Skin of body (tissue), 2 donors: ENCODE measurements around the gene GRIN1. TPM values are rescaled to one million over a fixed set of nuclear protein-coding genes. Genes with fewer than 3 reads are reported as not detected.
A peak's percentile ranks its signal among the peaks of the same experiment; 100 is the strongest.
"Not testable (repeated sequence)": the region's sequence is repeated elsewhere in the genome, so short reads cannot be mapped to it uniquely, and the experiment has no call there.

Source experiments
- DNase-seq: peaks from one replicate; lab custom pipeline; 2025; lab: John Stamatoyannopoulos, UW
- total RNA-seq: library from RNA; depleted of rRNA; stranded (reverse); fragments of >200 nt; gene quantifications from one replicate; pipeline ENCODE4 v1.2.3, GENCODE V29; 2014

The GRIN1 gene
- total RNA-seq, 1 donor from 2014 or later: 0.89 TPM

DNA sequence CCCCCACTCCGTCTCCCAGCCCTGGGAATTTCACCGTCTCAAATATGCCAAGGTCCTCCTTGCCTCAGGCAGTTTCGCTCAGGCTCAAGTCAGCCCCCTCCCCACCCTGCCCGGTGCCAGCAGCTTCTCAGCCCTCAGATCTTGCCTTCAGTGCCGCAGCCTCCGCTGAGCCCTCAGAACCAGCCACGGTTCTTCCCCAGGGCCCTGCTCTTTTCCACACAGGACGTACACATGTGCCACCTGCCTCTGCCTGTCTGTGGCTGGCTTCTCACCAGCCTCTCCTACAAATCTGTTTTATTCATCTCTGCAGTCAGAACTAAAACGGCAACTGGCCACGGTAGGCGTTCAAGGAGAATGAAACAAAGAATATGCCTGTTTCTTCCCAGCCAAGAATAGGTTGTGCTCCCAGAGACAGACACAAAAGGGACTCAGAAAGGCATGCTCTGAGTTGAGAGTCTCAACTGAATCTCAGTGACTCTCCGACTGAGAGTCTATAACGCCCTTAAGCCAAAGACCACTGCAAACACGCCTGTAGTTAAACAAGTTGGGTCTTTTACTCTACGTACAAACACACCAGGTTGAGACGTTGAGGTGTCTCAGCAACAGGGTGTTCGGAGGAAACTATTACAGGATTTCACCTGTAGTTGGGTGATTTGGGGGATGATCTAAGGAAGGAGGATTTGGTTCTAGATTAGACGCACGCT is 10.6 kb upstream of the GRIN1 start:
- no peak for DNase-seq

DNA sequence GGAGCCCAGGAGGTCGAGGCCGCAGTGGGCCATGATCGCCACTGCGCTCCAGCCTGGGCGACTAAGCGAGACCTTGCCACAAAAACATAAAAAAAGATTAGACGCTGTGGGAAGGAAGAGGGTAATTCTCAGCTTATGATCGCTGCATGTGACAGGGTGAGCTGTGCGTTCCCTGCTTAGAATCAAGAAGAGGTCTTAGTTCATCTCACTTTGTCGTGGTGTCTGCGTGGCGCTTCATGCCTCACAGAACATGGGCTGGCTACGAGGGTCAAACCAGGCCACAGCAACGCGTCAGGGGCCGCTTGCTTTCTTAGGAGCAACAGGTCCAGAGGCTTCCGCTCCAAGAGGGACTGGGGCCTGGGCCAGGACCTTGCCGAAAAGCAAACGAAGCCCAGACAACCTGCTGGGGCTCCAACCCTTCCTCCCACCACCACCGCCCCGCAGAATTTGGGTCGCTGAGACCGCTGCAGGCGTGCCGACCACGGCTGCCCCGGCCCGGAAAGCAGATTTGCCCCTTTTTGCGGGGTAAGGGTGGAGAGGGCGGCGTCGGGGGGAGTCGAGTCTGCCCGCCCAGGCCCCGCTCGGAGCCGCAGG is 10.0 kb upstream of the GRIN1 start:
- no peak for DNase-seq

DNA sequence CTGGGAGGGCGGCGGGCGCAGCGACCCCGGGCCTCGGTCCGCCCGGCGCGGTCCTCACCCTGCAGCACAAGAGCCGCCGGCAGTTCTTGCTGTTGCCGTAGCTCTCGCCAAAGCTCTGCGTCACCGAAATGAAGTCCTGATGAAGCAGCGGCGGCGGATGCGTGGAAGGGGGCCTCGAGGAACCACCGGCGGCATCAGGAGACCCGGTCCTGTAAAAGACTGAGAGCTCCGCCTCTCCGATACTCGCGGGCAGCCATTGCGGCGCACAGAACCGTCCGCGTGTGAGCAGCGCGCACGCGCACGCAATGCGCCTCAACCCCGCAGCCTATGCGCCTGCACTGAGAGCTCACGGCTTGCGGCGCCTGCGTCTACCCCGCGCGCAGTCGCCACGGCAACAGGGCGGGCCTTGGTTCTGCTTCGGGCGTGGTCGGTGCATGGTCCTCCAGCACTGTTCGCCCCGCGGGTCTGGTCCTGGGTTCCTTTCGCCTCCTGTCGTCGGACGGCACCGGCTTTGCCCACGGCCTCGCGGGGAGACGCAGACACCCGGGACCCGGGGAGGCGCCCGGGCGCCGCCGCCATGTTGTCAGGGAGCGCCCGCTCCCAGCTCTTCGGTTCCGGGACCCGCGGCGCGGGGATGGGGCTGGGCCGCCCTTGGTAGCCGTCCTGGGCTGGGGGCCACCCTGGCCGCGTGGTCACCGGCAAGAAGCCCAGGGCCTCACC is 9.3 kb upstream of the GRIN1 start:
- DNase-seq: peak; percentile 81

DNA sequence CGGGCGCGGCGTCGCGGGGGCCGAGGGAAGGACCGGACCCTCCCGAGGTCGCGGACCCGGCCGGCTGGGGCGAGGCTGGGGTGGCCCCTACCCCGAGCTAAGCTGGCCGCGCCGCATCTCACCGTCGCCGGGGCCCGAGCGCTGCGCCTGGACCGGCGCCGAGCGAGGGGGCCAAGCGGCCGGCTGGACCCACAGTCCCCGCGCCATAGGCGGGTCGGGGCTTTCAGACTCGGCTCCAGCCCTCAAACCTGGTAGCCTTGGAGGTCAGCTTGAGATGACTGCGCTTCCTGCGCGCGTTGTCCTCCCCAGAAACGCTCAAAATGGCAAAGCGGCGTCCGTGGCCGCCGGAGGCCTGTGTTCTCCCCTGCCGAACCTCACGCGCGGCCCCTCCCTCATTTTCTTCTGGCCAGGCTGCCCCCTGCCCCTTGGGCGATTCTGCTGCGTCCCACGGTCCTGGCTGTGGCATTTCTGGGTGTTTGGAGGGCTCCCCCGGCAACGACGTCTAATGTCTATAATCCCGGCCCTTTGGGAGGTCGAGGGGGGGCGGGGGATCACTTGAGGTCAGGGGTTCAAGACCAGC is 8.7 kb upstream of the GRIN1 start:
- DNase-seq: no peak

DNA sequence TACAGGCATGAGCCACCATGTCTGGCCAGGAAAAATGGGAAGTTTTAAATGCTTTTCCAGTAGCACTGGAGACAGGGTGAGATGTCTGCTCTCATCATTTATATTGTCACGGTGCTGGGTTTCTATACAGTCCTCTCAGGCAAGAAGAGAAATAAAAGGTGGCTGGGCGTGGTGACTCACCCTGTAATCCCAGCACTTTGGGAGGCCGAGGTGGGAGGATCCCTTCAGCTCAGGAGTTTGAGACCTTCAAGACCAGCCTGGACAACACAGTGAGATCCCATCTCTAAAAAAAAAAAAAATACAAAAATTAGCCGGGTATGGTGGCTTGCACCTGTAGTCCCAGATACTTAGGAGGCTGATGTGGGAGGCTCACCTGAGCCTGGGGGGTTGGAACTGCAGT is 4.8 kb upstream of the GRIN1 start:
- no peak for DNase-seq

DNA sequence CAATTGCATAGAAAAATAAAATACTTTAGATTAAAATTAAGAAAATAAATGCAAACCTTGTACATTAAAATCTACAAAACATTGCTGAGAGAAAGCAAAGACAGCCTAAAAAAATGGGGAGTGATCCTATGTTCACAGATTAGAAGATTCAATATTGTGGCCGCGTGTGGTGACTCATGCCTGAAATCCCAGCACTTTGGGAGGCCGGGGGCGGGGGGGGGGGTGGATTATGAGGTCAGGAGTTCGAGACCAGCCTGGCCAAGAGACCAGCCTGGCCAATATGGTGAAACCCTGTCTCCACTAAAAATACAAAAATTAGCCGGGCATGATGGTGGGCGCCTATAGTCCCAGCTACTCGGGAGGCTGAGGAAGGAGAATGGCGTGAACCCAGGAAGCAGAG is 3.8 kb upstream of the GRIN1 start:
- not testable (repeated sequence) for DNase-seq

DNA sequence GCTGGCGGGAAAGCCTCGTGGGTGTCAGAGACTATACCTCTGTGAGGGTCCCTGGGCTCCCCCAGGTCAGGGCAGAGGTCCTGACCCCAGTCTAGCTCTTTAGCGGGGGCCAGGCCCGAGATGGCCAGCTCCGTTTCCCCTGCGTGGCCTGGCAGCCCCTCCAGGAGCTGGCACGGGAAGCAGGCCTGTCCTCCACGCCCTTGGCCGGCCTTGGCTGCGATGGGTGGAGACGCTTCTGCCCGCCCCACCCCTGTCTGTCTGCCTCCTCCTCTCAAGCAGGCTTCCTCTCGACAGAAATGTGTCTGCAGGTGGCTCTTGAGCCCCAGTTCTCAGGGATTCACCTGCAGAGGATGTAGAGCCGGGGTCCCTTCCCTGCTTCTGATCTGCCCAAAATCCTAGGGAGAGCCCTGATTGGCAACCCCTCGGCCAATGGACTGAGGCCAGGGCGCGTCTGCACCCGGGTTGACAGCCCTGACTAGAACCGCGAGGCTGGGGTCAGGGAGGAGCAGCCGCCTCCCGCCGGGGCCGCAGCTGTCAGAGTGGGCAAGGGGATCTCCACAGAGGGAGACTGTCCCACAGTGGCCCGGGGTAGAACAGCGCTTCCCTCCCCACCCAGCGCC is 2.6 kb upstream of the GRIN1 start:
- no peak for DNase-seq

DNA sequence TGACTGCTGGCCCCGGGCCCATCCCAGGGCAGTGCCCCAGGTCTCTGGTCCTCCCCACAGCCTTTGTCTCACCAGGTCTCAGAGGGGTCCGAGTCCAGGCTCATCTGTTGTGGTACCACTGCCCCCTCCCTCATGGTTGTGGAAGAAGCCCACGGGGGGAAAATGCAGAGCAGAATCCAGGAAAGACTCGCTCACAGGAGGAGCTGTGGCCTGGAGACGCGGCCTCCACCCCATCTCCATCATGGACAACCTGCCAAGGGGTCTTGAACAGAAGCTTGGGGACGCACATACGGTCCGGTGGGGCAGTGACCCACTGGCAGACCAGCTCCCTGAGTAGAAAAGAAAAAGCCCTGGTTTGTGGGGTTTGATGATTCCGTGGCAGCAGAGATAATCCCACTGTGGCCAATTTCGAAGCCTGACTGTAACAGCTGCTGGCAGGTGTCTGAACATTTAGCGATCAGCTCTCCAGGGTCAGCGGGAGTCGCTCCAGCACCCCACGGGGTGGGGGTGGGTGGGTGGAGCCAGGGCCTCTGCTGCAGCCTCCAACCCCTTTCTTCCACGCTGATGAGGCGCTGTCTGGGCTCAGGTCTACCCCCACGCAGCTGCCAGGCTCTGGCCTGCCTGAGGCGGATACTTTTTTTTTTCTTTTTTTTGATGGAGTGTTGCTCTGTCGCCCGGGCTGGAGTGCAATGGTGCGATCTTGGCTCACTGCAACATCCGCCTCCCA is 1.9 kb upstream of the GRIN1 start:
- DNase-seq: no peak

DNA sequence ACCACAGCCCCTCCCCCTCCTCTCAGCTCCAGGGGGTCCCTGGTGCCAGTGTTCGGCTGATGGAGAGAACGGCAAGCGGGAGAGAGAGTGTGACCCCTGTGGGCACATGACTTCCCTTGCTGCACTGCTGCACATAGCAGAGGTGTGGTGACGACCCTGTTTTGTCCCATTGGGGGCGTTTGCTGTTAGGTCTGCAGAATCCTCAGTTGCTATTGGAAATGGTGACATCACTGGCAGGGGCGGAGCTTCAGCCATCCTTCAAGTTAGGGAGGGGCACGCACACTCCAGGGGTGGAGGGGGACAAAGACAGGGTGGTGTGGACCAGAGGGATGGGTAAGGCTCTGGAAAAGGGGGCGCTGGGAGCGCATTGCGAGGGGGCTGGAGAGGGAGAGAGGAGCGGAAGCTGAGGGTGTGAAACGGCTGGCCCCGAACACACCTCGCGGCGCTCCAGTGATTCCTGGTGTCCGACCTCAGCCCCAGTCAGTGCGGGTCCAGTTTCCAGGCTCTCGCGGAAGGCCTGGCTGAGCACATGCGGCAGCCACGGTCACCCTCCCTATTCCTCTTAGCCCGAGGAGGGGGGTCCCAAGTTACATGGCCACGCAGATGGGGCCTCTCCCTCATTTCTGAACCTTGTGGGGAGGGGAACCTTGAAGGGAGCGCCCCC is 764 bp upstream of the GRIN1 start:
- no peak for DNase-seq

DNA sequence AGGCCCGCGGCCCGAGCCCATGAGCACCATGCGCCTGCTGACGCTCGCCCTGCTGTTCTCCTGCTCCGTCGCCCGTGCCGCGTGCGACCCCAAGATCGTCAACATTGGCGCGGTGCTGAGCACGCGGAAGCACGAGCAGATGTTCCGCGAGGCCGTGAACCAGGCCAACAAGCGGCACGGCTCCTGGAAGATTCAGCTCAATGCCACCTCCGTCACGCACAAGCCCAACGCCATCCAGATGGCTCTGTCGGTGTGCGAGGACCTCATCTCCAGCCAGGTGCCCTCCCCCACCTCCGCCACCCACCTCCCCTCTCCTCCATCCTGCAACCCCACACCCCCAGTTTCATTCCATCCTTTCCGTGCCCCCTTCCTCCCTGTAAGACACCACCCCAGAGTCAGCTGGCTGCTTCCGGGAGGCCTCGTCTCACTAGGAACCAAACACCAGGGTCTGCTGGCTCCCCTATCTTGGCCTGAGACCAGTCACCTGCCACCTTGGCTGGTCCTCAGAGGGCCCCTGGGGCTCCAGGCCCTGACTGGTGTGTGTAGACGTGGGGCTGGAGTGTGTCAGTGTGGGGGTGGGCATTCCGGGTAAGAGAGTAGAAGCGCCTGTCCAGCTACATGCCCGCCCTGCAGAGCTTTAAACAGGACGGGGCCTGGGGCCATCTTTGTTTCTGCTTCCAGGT is 655 bp downstream of the GRIN1 start:
- no peak for DNase-seq

DNA sequence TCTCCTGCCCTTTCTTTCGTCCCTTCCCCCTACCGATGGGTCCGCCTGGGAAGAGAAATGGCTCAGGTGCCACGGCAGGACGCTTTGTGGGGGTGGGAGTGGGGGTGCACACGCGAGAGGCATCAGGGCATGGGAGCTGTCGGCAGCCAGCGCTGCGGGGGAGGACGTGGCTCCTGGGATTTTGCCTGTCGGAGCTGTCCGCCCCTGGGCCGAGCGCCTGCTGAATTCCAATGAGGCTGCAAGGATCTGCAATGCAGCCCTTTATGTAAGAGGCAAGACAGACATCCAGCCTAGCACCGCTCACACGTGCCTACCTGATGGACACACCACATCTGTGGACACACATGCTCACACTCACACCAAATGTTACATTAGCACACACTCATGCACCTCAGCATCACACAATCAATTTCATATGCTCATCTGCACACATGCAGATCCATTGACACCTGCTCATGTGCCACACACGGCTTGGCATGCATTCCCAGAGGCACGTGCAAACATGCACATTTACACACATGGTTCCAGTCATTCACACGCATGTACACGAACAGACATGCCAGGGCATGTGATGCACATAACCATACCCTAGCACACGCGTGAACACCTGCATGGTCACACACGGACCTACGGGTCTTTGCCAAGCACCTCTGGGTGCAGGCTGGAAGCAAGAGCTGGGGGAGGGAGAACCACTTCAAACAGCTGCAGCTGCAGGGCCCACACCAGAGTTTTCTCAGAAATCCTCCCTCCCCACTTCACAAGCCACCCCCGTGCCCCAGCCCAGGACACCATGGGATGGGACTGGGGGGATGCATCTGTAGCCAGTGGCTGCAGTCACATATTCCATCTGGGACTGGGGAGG is 1.4 kb downstream of the GRIN1 start:
- no peak for DNase-seq

DNA sequence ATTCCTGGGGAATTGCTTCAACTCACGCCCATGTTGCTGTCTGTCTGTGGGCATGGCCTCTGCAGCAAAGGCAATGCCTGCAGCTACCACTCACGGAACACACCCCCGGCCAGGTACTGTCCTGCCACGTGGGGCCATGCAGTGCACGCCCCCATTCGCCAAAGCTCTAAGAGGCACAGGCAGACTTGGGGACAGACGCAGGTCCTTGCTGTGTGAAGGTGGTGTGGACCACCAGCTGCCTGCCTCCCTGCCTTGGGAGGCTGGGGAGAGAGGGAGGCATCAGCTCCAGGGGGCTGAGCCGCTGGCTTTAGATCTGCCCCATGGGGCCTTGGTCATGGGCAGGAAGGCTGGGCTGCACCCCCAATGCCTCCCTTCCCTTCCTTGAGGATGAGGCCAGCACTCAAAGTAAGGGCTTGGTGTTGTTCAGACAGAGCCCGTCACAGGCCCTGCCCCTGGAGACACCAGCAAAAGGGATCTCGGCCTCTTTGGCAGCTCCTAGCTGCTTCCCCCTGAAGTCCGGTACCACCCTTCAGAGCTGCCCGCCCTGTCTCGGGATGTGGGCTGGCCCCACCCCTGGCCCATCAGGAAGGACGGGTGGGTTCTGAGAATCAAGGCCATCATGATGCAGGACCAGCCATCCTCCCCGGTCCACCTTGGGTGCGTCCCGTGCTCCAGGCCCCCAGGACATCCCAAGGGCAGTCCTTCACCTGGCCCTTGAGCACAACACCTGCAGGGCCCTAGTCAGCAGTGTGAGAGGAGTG is 2.3 kb downstream of the GRIN1 start:
- DNase-seq: no peak

DNA sequence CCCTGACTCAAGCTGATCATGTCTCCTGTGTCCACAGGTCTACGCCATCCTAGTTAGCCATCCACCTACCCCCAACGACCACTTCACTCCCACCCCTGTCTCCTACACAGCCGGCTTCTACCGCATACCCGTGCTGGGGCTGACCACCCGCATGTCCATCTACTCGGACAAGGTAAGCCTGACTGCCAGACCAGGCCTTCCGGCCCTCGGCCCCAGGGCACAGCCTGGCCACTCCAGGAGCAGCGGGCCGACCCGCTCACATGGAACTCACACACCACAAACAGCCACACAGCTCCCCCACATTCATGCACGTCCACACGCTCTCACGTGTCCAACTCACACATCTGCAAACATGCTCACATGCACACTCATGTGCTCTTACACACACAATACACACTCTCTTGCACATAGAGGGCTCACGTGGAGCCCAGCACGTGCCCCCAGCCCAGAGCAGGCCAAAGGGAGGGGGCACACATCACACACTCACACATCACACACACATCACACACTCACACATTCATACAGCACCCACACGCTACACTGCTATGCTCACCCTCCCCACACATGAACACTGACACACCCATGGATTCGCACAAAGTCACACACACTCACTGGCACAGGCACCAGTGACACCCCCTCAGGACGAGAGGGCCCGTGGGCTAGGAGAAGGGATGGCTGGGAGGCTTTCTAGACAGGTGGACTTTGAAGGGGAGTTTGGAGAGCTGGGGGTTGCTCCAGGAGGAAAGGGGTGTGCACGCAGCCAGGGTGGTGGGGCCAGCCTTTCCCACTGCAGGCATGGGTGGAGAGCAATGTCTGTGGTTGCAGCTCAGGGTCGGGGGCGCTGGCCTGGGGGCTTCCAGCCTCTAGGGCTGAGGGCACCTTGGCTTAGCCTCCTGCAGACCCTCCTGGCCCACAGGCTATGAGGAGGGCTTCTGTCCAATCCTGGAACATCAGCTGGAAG is 3.3 kb downstream of the GRIN1 start:
- DNase-seq: no peak

DNA sequence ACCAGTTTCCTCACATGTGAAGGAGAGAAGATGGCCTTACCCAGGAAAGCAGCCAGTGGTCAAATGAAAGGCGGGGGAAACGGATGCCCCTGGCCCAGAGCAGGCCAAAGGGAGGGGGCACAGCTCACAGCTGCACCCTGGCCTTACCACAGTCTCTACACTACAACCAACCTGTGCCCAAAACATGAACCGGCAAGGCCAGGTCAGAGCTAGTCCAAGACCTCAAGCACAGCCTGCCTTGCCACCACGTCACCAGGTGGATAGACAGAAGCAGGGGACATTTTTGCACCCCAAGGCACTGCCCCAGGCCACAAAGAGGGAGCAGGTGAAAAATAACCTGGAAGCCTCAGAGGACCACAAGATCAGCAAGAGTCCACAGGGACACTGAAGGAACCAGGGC is 4.5 kb downstream of the GRIN1 start:
- no peak for DNase-seq

DNA sequence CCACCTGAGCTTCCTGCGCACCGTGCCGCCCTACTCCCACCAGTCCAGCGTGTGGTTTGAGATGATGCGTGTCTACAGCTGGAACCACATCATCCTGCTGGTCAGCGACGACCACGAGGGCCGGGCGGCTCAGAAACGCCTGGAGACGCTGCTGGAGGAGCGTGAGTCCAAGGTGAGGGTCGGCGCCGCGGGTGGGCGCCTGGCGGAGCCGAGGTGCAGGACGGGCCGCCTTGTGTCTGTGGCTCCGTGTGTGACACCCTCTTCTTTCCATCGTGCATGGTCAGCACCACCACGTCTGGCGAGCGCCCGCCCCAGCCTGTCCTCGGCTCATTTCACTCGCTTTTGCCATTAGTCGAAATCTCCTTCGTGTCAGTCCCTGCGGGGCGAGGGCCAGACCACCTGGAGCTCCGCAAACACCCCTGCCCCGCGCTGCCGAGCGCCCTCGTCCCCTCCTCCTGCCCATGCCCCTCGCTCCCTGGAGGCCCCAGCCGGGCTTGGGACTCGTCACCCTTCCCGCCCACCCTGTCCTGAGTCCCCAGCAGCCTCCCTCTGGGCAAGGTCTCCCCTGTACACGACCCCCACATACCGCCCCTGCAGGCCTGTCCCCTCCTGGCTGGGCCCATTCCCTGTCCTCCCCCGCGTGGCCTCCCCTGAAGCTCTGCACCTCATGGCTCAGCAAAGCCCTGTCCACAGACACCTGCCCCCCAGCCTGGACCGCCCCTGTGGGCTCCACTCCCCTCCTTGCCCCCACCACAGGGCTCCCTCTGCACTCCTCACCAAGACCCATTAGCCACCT is 7.0 kb downstream of the GRIN1 start:
- no peak for DNase-seq

DNA sequence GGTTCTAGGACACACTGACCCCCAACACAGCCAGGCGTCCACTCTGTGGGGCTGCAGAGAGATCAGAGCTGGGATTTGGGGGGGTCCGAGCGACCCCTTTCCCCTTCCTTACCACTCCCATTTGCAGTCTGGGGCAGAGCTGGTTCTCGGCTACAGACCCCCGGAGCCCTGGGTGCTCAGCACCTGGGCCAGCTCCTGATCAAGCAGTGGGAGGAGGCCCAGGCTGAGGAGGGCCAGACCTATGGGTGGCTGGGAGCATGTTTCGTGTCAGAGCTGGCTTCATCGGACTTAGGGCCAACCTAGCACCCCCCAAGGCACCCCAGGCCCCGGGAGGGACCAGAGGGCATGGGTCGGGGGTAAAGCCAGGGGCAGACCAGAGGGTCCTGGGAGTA is 7.6 kb downstream of the GRIN1 start:
- DNase-seq: no peak
